GM18511 (cell line): ENCODE data around the gene LCN10.
"Not testable (repeated sequence)": the region's sequence is repeated elsewhere in the genome, so short reads cannot be mapped to it uniquely, and the experiment has no call there.

ENCODE experiments used
- ATAC-seq: cut with Tn5 transposase; IDR thresholded peaks from one replicate; pipeline ENCODE4 v1.9.1; 2021; ENCODE audit warnings: mild to moderate bottlenecking, moderate library complexity; ENCODE audit not compliant: unreplicated experiment

Gene LCN10

GRCh38 chr9:136773386-136774044 lies 30.8 kb upstream of the LCN10 start:
- ATAC-seq: no peak

- ATAC-seq: no peak
These were observed 29.2 kb upstream of the LCN10 start for GRCh38 chr9:136771907-136772415.

DNA sequence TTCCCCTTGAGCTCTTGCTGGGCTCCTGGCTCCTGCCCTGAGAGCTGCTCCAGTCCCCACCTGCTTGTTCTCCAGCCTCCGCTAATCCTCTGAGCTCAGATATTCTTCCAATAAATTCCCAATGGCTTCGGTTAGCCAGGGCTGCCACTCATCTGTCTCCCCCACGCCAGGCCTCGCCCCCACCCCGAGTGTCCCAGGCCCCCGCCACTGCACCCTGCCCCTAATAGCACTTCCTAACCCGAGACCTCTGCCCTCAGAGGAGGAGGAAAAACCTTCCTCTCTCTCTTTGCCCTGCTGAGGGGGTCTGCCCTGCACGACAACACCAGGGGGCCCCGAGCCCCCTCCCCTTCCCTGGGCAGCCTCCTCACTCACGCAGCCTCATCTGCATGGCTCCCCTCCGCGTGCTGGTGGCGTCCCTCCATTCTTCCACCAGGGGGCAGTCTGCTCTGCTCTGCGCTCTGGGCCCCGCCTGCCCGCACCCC lies 27.0 kb upstream of the LCN10 start:
- no peak for ATAC-seq

- ATAC-seq: not testable (repeated sequence)
These were observed 23.8 kb upstream of the LCN10 start for GRCh38 chr9:136766410-136767120.

GRCh38 chr9:136765745-136766409 lies 23.1 kb upstream of the LCN10 start:
- peak; percentile 70 for ATAC-seq

DNA sequence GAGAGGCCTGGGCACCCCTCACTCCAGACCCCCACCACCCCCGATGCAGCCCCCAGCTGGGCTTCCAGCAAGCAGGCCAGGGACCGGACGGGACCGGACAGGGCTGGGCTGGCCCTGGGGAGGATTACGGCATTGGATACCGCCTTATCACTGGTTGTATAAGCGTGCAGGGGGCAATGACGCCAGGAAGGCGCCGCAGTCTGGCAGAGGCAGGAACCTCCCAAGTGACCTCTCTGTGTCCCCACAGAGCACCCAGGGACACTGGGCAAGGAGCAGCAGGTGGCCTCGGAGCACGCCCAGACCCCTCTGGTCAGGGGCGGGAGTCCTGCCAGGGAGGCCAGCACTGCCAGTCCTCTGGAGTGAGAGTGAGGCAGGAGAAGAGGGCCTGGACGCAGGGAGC lies 22.3 kb upstream of the LCN10 start:
- ATAC-seq: no peak

GRCh38 chr9:136764301-136764891 lies 21.7 kb upstream of the LCN10 start, which contains the start of gene LCN15:
Gene LCN15, minus strand, starts transcription at chr9:136764518. Its CDS starts 30 bp downstream, at chr9:136764488.
- no peak for ATAC-seq

DNA sequence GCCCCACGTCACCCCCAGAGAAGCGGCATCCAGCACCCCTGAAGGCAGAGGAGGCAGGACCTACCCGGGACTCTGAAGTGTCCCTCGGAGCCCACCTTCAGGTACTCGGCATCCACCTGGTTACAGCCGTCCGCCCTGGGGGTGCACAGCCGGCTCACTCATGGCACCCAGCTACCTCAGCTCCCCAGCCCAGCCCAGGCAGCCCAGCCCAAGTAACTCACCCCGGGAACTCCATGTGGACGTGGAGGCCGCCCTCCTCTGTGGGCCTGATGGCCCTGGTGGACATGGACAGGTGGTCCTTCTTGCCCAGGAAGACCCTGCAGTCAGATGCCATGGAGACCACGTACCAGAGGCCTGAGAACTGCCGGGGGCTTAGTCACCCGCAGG lies 20.9 kb upstream of the LCN10 start:
- ATAC-seq: no peak

GRCh38 chr9:136762915-136763648 lies 20.3 kb upstream of the LCN10 start:
- no peak for ATAC-seq

DNA sequence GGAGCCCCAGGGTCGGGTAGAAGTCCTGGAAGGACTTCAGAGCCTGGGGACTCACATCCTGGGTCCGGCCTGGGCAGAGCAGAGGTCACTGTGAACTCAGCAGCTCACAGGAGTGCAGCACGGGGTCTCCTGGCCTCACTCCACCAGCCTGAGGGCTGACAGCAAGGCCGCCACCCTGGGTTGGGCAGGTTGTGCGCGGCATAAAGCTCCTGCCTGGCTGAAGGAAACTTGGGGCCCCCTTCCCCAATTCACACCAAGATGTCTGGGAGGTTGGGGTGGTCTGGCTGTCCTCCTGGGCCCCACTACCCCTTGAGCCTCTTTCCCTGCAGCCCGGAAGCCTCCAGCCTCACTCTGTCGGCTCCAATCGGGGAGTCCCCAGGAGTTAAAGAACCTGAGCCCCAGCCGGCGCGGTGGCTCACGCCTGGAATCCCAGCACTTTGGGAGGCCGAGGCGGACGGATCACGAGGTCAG lies 19.5 kb upstream of the LCN10 start:
- ATAC-seq: no peak

GRCh38 chr9:136761545-136761981 lies 18.8 kb upstream of the LCN10 start:
- ATAC-seq: no peak

GRCh38 chr9:136760834-136761544 lies 18.2 kb upstream of the LCN10 start:
- ATAC-seq: not testable (repeated sequence)

- ATAC-seq: no peak
These were observed 17.7 kb upstream of the LCN10 start for GRCh38 chr9:136760424-136760823.

DNA sequence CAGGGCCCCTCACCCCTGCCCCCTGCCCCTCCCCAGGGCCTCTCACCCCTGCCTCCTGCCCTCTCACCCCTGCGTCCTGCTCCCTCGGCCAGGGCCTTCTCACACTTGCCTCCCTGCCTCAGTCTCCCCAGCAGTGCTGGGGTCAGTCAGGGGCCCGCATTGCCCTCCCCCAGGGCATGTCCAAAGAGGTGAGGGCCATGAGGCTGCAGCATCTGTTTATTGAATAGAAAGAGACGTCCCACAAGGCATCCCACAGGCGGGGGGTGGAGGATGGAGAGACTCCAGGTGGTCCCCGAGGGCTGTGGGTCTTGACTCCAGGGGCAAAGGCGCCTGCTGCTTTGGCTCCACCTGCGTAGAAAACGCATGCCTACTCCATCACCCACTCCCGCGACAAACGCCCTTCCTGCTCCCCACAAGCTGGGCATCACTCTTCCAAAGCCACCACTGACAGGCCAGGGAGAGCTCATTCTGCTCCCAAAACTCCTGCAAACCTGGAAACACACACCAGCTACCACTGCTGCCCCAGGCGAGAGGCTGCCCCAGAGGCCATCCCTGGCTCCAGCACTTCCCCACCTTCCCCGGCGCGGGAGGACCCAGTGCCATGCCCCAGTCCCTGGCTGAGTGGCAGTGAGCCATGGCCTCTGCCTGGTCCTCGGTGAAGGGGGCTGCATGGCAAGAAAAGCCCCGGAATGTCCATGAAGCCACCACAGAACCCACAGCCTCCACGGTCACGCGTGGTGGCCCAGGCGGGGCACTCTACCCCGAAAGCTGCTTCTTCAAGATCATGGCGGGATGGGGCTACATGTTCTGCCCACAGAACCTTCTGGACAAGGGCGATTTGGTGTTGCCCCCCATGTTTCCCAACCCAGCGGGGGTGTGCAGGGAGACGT lies 16.9 kb upstream of the LCN10 start:
- no peak for ATAC-seq

DNA sequence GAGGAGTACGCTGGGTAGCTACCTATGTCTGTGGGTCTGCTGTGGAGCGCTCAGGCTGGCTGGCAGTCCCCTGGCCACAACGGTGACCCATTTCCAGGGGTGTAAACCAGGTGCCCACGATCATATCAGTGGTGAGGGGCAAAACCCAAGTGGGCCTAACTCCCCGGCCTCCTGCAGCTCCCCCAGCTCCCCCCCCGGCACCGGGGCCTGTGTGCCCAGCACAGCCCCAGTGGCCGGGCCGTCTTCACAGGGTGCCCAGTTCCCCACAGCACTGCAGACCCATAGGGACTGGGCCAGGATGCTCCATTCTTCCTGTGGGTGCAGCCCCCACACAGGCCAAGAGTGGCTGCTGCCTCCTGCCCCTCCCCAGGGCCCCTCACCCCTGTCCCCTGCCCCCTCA lies 16.3 kb upstream of the LCN10 start:
- ATAC-seq: no peak

DNA sequence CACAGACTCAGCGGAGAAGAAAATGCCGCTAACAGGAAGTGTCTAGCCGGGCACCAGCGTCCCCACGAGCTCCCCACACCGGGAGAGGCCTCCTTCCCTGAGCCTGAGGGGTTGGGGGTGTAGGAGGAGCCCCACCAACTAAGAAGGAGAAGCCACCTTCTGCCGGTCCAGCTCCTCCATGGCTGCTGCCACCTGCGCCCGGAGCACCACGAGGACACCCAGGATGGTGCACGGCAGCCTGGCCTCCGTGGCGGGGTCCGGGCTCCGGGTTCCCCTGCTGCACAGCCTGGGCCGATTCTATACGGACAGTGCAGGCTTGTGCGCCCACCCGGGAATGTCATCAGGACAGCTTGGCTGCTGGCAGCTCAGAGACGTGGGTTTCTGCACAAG lies 15.0 kb upstream of the LCN10 start:
- no peak for ATAC-seq

DNA sequence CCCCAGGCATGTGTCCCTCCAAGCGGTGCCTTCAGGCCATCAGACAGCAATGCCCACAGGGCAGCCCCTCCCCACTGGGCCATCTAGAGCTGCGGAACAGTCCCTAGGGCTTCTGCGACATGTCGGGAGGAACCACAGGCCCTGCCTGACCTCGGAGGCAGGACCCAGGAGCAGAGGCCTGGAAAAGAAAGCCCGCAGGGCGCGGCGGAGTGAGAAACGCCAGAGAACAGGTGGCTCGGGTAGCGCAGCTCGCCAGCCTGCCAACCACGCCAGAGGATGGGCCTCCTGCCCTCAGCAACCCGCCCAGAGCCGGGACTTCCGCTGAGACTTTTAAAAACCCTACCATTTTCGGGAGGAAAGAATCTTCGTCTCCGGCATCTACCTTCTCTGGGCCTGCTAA lies 14.6 kb upstream of the LCN10 start:
- ATAC-seq: no peak

DNA sequence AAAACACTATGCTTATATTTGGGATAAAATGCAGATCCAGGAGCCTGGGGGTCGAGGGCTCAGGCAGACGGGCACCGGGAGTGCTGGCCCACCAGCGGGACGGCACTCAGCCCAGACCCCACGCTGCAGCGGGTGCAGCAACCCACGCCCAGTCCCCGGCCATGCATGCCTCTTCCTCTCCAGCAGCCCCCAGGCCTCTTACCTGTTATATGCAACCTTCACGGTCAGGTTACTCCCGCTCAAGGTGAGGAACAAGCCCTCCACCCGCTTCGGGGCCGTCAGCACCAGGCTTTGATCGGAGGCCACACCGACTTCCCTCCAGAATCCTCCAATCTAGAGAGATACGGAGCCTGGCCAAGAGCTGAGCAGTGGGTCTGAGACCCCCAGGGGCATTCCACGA lies 14.1 kb upstream of the LCN10 start:
- no peak for ATAC-seq

GRCh38 chr9:136756134-136756438 lies 13.3 kb upstream of the LCN10 start:
- no peak for ATAC-seq
